ENCODE measurements around the gene CPAMD8. TPM values are rescaled to one million over a fixed set of nuclear protein-coding genes. Genes with fewer than 3 reads are reported as not detected.

CPAMD8 gene
- total and polyA plus RNA-seq, 2 experiments from 2014 or later, result 7.9 to 17.6 TPM

DNA sequence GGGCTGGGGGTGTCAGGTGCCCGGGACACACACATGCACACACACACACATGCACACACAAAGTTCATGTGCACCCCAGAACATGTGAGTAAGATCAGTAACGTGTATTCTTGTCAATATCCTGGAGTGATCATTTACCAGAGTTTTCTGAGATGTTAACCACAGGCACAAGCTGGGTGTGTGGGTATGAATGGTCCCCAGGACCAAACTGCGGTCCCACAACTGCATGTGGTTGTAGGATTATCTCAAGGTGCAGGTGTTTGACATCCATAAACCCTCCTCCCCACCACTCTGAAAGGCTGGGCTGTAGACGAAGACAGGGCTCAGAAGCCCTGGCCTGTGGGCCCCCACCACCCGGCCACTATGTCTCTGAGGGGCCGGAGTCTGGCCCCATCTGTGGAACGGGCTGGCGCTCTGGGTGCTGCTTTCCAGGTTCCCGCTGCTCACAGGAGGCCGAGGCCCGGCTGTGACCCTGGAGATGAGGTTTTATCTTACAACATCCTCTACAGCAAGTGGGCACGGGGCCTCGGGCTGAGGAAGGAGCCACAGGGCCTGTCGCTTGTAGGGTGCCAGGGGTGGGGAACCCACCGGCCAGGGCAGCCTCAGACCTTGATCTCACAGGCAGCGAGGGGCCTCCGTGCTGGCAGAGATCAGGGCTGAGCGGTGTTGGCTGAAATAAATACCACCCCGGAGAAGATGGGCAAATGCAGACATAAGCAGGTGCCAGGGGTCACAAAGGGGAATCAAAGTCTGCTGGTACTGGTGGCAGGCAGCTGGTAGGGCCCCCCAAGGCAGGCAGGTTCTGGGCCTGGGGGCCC, 133.5 kb downstream of the CPAMD8 start:
- TF ChIP-seq, protein P1, sequence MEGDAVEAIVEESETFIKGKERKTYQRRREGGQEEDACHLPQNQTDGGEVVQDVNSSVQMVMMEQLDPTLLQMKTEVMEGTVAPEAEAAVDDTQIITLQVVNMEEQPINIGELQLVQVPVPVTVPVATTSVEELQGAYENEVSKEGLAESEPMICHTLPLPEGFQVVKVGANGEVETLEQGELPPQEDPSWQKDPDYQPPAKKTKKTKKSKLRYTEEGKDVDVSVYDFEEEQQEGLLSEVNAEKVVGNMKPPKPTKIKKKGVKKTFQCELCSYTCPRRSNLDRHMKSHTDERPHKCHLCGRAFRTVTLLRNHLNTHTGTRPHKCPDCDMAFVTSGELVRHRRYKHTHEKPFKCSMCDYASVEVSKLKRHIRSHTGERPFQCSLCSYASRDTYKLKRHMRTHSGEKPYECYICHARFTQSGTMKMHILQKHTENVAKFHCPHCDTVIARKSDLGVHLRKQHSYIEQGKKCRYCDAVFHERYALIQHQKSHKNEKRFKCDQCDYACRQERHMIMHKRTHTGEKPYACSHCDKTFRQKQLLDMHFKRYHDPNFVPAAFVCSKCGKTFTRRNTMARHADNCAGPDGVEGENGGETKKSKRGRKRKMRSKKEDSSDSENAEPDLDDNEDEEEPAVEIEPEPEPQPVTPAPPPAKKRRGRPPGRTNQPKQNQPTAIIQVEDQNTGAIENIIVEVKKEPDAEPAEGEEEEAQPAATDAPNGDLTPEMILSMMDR (IDR thresholded peaks at IDR 0.05; ENCODE audit: poor library complexity), result no peak
- TF ChIP-seq EZH2phosphoT487 (IDR thresholded peaks at IDR 0.05; ENCODE audit: low read depth, severe bottlenecking, unreplicated experiment) (no peak), EZH2 (IDR thresholded peaks at IDR 0.05; ENCODE audit: borderline replicate concordance) (no peak)
- H2AFZ ChIP-seq, result no peak overlapping the region
- no peak overlapping the region for H3K4me2 ChIP-seq
- H3K4me3 ChIP-seq, result no peak overlapping the region
- H3K27me3 ChIP-seq, result no peaks in the 10 kb centered on the region
- no peaks in the 10 kb centered on the region for H3K36me3 ChIP-seq (replicated peaks; ENCODE audit: insufficient read depth, low read depth)
- H3K27ac ChIP-seq, result no peak overlapping the region
- no peaks in the 10 kb centered on the region for H4K20me1 ChIP-seq (ENCODE audit: insufficient read depth, poor library complexity, severe bottlenecking)
- H3K79me2 ChIP-seq, result no peaks in the 10 kb centered on the region
- H3K9me2 ChIP-seq (replicated peaks; ENCODE audit: insufficient read depth), result no peaks in the 10 kb centered on the region
- no peaks in the 10 kb centered on the region for H3K9me3 ChIP-seq (ENCODE audit: low read depth)
- H3K4me1 ChIP-seq (ENCODE audit: insufficient read depth), result peaks cover 3% of the 10 kb centered on the region
- DNase-seq (ENCODE audit: low spot score), result no peak
- WGBS (ENCODE audit: low lambda C conversion rate, missing lambda C conversion rate), result 91% methylated on average over 19 of the region's 19 CpGs

DNA sequence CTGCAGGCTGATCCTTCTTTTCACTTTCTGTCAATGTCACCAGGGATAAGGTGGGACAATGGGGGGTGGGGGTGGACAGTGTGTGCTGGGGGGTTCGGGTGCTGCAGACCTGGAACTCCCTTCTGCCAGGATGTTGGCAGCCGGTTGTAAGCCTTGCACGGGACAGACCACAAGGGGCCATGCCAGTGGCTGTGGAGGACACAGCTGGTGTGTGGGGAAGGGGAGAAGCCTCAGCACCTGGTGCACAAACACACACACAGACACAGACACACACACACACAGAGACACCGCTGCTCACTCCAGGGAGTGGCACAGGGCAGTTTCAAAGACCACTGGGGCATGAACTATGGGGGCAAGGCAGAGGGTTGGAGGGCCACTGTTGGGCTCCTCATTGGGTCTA, 134.2 kb downstream of the CPAMD8 start:
- H3K9me2 ChIP-seq (replicated peaks; ENCODE audit: insufficient read depth), result no peaks in the 10 kb centered on the region
- 55% methylated on average over 4 of the region's 4 CpGs for WGBS (ENCODE audit: low lambda C conversion rate, missing lambda C conversion rate)
- no peak overlapping the region for H3K4me3 ChIP-seq
- TF ChIP-seq EZH2 (IDR thresholded peaks at IDR 0.05; ENCODE audit: borderline replicate concordance), result no peak
- TF ChIP-seq, protein P1 (IDR thresholded peaks at IDR 0.05; ENCODE audit: poor library complexity), result no peak
- no peak for TF ChIP-seq EZH2phosphoT487 (IDR thresholded peaks at IDR 0.05; ENCODE audit: low read depth, severe bottlenecking, unreplicated experiment)
- no peak overlapping the region for H2AFZ ChIP-seq
- no peaks in the 10 kb centered on the region for H4K20me1 ChIP-seq (ENCODE audit: insufficient read depth, poor library complexity, severe bottlenecking)
- no peak overlapping the region for H3K4me2 ChIP-seq
- H3K27ac ChIP-seq, result no peak overlapping the region
- no peaks in the 10 kb centered on the region for H3K36me3 ChIP-seq (replicated peaks; ENCODE audit: insufficient read depth, low read depth)
- DNase-seq (ENCODE audit: low spot score), result no peak
- peaks cover 3% of the 10 kb centered on the region for H3K4me1 ChIP-seq (ENCODE audit: insufficient read depth)
- H3K79me2 ChIP-seq, result no peaks in the 10 kb centered on the region
- H3K9me3 ChIP-seq (ENCODE audit: low read depth), result no peaks in the 10 kb centered on the region
- no peaks in the 10 kb centered on the region for H3K27me3 ChIP-seq

DNA sequence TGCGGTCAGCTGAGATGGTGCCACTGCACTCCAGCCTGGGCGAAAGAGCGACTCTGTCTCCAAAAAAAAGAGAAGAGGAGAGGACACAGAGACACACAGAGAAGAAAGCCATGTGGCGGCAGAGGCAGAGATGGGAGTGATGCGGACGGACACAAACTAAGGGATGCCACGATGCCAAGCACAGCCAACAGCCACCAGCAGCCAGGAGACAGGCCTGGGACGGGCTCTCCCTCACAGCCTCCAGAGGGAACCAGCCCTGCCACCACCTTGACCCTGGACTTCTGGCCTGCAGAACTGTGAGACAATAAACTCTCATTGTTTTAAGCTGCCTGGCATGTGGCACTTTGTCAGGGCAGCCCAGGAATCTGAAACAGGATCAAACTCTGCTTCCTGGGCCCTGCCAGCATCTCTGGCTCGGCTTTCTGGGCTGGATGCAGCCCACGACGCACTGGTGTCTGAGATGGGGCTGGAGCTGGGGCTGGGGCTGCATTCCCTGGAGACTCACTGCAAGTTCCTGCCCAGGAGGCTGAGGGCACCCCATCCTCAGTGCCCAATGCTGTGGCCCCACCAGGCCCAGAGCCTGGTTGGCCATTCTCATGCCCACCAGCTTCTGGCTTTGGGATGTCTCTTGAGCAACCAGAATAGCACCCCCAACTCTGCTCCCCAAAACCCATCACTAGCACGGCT, 134.8 kb downstream of the CPAMD8 start:
- H3K36me3 ChIP-seq (replicated peaks; ENCODE audit: insufficient read depth, low read depth), result no peaks in the 10 kb centered on the region
- no peak overlapping the region for H3K27ac ChIP-seq
- no peaks in the 10 kb centered on the region for H3K79me2 ChIP-seq
- no peak for DNase-seq (ENCODE audit: low spot score)
- H3K4me1 ChIP-seq (ENCODE audit: insufficient read depth), result peaks cover 3% of the 10 kb centered on the region
- H3K9me2 ChIP-seq (replicated peaks; ENCODE audit: insufficient read depth), result no peaks in the 10 kb centered on the region
- no peak overlapping the region for H3K4me2 ChIP-seq
- WGBS (ENCODE audit: low lambda C conversion rate, missing lambda C conversion rate), result 92% methylated on average over 12 of the region's 12 CpGs
- H3K4me3 ChIP-seq, result no peak overlapping the region
- H4K20me1 ChIP-seq (ENCODE audit: insufficient read depth, poor library complexity, severe bottlenecking), result no peaks in the 10 kb centered on the region
- no peaks in the 10 kb centered on the region for H3K9me3 ChIP-seq (ENCODE audit: low read depth)
- H3K27me3 ChIP-seq, result no peaks in the 10 kb centered on the region
- no peak overlapping the region for H2AFZ ChIP-seq
- TF ChIP-seq EZH2phosphoT487 (IDR thresholded peaks at IDR 0.05; ENCODE audit: low read depth, severe bottlenecking, unreplicated experiment) (no peak), EZH2 (IDR thresholded peaks at IDR 0.05; ENCODE audit: borderline replicate concordance) (no peak)
- TF ChIP-seq, protein P1 (IDR thresholded peaks at IDR 0.05; ENCODE audit: poor library complexity), result no peak
